Aorta (tissue), 5 donors: ENCODE data around the gene INPP4B. TPM values are rescaled to one million over a fixed set of nuclear protein-coding genes. Genes with fewer than 3 reads are reported as not detected.
A peak's percentile ranks its signal among the peaks of the same experiment; 100 is the strongest.

Experiments
- ATAC-seq: fragments of 200-7000 bp; cut with Tn5 transposase; one replicate; pipeline ENCODE4 v1.9.1; 2022; ENCODE audit warnings: moderate library complexity; ENCODE audit not compliant: low FRiP score
- DNase-seq, 2 donors: peaks; one replicate each; pipeline ENCODE4 v3.0.0-alpha.2; 2020
- H3K27ac ChIP-seq, 2 donors: one replicate each; pipeline ENCODE4 v1.5.1; 2013; ENCODE audit warnings: low read length in 2 of 2, mild to moderate bottlenecking in 2 of 2, moderate library complexity in 2 of 2, control low read depth in 1 of 2, inconsistent platforms in 1 of 2, low read depth in 1 of 2
- H3K27me3 ChIP-seq, 2 donors: one replicate each; pipeline ENCODE4 v1.6.1; 2013; ENCODE audit warnings: control low read depth in 1 of 2, low read length in 1 of 2, mild to moderate bottlenecking in 1 of 2, moderate library complexity in 1 of 2; ENCODE audit not compliant: insufficient read depth in 2 of 2, control insufficient read depth in 1 of 2
- H3K36me3 ChIP-seq, 2 donors: one replicate each; pipeline ENCODE4 v1.6.1; 2013; ENCODE audit warnings: control low read depth in 1 of 2, low read length in 1 of 2, mild to moderate bottlenecking in 1 of 2; ENCODE audit not compliant: insufficient read depth in 2 of 2, control insufficient read depth in 1 of 2
- H3K4me1 ChIP-seq, 2 donors: one replicate each; pipeline ENCODE4 v1.6.1; 2013; ENCODE audit warnings: low read length in 2 of 2, control low read depth in 1 of 2, mild to moderate bottlenecking in 1 of 2, moderate library complexity in 1 of 2; ENCODE audit not compliant: insufficient read depth in 2 of 2, control insufficient read depth in 1 of 2
- H3K4me3 ChIP-seq, 2 donors: one replicate each; pipeline ENCODE4 v1.5.1; 2013; ENCODE audit warnings: low read length in 2 of 2, control low read depth in 1 of 2, mild to moderate bottlenecking in 1 of 2
- H3K9me3 ChIP-seq: one replicate; pipeline ENCODE4 v1.6.1; 2013; ENCODE audit warnings: mild to moderate bottlenecking, low read length; ENCODE audit not compliant: control insufficient read depth
- WGBS, 2 donors: extraction: QIAGEN DNeasy Blood & Tissue Kit; methylation state at CpG; one replicate each; pipeline ENCODE4 v1.1.7; 2013; 5-methylcytosine and 5-hydroxymethylcytosine counted together
- intact Hi-C, 2 donors: fragments of 100-400 bp; cut with DNase I; formaldehyde crosslinking; loops; one replicate each; pipeline versions ENCODE4 v1.14.2 to v1.15.0; 2022
- polyA plus RNA-seq, 2 donors: library from polyadenylated mRNA; stranded (reverse); fragments of 200-250 nt; gene quantifications; one replicate each; pipeline ENCODE4 v1.2.3, GENCODE V29; 2013
- total RNA-seq, 2 donors: library from RNA; stranded (reverse); fragmentation: NEBNext Ultra II Directional; extraction: Animal tissue kit (Norgen Biotek cat#: 25700); gene quantifications; one replicate each; pipeline ENCODE4 v1.2.1, GENCODE V29; 2021
- donor health status: healthy with polysubstance abuse.
- donor health status: Bipolar disorder and iron deficiency.
- donor health status: DM: no; HTN: no; CAD: no.
- donor health status: DM: no; HTN: no; CAD: no.
- donor health status: DM: yes; HTN: yes; CAD: no.

The INPP4B gene
- total and polyA plus RNA-seq, 4 donors, result 3.3 to 36.8 (median 20.7) TPM

DNA sequence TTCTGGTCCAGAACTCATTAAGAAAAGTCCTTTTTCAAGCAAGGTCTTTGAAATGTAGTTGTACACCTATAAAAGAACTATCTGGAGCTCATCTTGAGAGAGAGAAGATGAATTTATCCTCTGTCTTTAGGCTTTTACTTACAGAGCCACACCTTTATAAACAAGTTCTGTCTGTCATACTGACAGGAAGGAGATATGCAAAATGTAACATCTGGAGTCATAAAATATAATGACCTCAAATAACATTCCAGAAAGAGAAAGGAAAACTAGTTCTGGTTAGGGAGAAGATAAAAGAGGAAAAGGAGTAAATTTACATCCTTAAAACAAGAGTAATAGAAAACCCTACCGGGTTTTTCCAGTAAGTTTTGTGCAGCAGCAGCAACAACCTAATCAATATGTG lies 1.3 kb downstream of the INPP4B start:
- H3K36me3 ChIP-seq, result no peaks in the 10 kb centered on the region
- no peaks in the 10 kb centered on the region for H3K9me3 ChIP-seq
- peak overlapping the region; percentile 9 to 84 for H3K4me3 ChIP-seq
- no peak for DNase-seq
- ATAC-seq, result no peak
- 62 to 77% methylated on average over 1 of the region's 1 CpG for WGBS, 2 donors
- H3K27me3 ChIP-seq, result no peaks in the 10 kb centered on the region
- no peak overlapping the region for H3K27ac ChIP-seq
- H3K4me1 ChIP-seq, result no peaks in the 10 kb centered on the region
- intact Hi-C loops, result loop anchor here (5.0 kb wide), 3 partner anchors 492 to 717 kb away; no protein-coding TSS in a partner anchor

GRCh38 chr4:142840516-142841123 lies 5.5 kb downstream of the INPP4B start:
- Histone ChIP-seq H3K27me3 (no peaks in the 10 kb centered on the region), H3K4me3 (no peak overlapping the region), H3K27ac (no peak overlapping the region), H3K4me1 (no peaks in the 10 kb centered on the region), H3K9me3 (no peaks in the 10 kb centered on the region), H3K36me3 (no peaks in the 10 kb centered on the region)
- DNase-seq (no peak), ATAC-seq (no peak)
- intact Hi-C loops, result loop anchor here in 1 of 2 donors (5.0 kb wide), 1 partner anchor 488 kb away; no protein-coding TSS in a partner anchor
- WGBS, 2 donors, result 76 to 82% methylated on average over 1 of the region's 1 CpG

DNA sequence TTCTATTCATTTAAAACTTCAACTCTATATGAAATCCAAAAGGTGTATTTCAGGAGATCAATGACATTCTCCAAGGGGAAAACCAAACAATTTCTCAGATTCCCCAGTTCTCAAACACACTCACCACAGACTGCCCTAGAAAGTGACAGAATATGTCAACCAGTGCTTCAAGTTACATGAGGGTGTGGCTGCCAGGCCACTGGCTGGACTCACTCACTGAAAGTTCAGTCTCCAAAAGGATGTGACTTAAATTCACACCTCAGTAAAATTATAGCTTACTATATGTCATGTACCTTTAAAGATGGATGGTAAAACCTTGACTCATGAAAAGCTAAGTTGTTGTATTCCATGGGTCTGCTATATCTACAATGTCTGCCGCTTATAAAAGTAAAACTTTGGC lies 7.3 kb downstream of the INPP4B start:
- DNase-seq (no peak), ATAC-seq (no peak)
- Histone ChIP-seq H3K27me3 (no peaks in the 10 kb centered on the region), H3K4me1 (no peaks in the 10 kb centered on the region), H3K36me3 (no peaks in the 10 kb centered on the region), H3K9me3 (no peaks in the 10 kb centered on the region), H3K4me3 (no peak overlapping the region), H3K27ac (no peak overlapping the region)
- intact Hi-C loops, result no loop called here
- 88 to 95% methylated on average over 1 of the region's 1 CpG for WGBS, 2 donors

GRCh38 chr4:142832022-142832421 lies 14.1 kb downstream of the INPP4B start:
- DNase-seq (no peak), ATAC-seq (no peak)
- H3K9me3 ChIP-seq, result no peaks in the 10 kb centered on the region
- intact Hi-C loops, result no loop called here
- H3K4me3 ChIP-seq, result no peak overlapping the region
- H3K27me3 ChIP-seq, result no peaks in the 10 kb centered on the region
- no peak overlapping the region for H3K27ac ChIP-seq
- 78 to 82% methylated on average over 5 of the region's 5 CpGs for WGBS, 2 donors
- H3K4me1 ChIP-seq, result no peaks in the 10 kb centered on the region
- no peaks in the 10 kb centered on the region for H3K36me3 ChIP-seq

GRCh38 chr4:142826503-142827241 lies 19.4 kb downstream of the INPP4B start:
- Histone ChIP-seq H3K4me1 (no peaks in the 10 kb centered on the region), H3K27ac (no peak overlapping the region), H3K4me3 (no peak overlapping the region), H3K27me3 (no peaks in the 10 kb centered on the region), H3K36me3 (no peaks in the 10 kb centered on the region), H3K9me3 (no peaks in the 10 kb centered on the region)
- 95 to 97% methylated on average over 4 of the region's 4 CpGs for WGBS, 2 donors
- no peak for ATAC-seq
- DNase-seq, result no peak
- intact Hi-C loops, result no loop called here

DNA sequence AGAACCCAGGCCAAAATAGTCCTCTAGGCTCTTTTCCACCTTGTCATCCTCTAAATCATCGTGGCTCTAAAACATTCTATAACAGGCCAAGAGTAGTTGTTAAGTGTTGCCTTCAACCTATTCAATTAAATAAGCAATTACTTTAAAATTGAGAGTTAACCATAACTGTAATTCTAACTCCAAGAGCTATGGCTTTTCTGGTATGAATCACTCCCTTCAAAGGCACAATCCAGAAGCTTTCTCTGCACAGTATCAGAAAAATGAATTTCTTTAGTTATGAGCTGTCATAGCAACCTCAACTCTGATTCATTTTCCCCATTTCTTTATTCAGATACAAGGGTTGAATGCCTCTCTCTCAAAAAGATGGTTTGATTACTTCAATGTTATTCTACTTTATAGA lies 21.7 kb downstream of the INPP4B start:
- WGBS, 2 donors, result 81 to 96% methylated on average over 1 of the region's 1 CpG
- intact Hi-C loops, result no loop called here
- no peaks in the 10 kb centered on the region for H3K9me3 ChIP-seq
- H3K27me3 ChIP-seq, result no peaks in the 10 kb centered on the region
- no peak overlapping the region for H3K4me3 ChIP-seq
- ATAC-seq (no peak), DNase-seq (no peak)
- no peak overlapping the region for H3K27ac ChIP-seq
- H3K4me1 ChIP-seq, result no peaks in the 10 kb centered on the region
- no peaks in the 10 kb centered on the region for H3K36me3 ChIP-seq

DNA sequence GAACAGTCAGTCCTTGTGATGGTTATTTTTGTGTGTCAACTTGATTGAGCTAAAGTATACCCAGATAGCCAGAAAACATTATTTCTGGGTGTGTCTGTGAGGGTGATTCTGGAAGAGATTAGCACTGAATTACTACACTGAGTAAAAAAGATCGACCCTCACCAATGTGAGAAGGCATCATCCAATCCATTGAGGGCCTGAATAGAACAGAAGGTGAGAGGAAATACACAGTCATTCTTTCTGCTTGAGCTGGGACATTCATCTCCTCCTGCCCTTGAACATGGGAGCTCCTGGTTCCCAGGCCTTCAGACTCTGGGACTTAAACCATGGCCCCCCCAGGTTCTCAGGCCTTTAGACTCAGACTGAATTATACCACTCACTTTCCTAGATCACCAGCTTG lies 22.3 kb downstream of the INPP4B start:
- ATAC-seq (no peak), DNase-seq (no peak)
- Histone ChIP-seq H3K27ac (no peak overlapping the region), H3K4me3 (no peak overlapping the region), H3K9me3 (no peaks in the 10 kb centered on the region), H3K36me3 (no peaks in the 10 kb centered on the region), H3K27me3 (no peaks in the 10 kb centered on the region), H3K4me1 (peaks cover 0 to 3% of the 10 kb centered on the region in 2 donors)
- WGBS, 2 donors, result 96 to 100% methylated on average over 1 of the region's 1 CpG
- intact Hi-C loops, result no loop called here

DNA sequence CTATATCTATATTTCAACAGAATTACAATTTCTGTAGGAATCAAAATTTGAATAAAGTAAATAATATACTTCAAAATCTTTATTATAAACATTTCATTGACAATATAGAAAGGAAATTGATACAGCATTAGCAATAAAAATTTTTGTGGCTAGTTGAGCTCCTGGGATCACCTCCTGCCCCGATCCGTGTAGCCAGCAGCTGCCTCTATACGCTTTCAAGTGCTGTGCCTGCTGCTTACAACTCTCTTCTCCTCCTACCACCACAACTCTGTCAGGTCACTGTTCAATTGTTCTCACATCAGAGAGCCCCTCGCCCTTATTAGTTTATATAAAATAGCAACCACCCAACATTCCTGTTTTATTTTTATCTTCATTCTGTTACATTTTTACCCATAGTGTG lies 27.6 kb downstream of the INPP4B start:
- H3K9me3 ChIP-seq, result no peaks in the 10 kb centered on the region
- no peak overlapping the region for H3K4me3 ChIP-seq
- ATAC-seq (no peak), DNase-seq (no peak)
- H3K4me1 ChIP-seq, result peaks cover 0 to 7% of the 10 kb centered on the region in 2 donors
- intact Hi-C loops, result loop anchor here in 1 of 2 donors (10.0 kb wide), 2 partner anchors 254 to 444 kb away; no protein-coding TSS in a partner anchor
- no peaks in the 10 kb centered on the region for H3K36me3 ChIP-seq
- WGBS, 2 donors, result 42 to 48% methylated on average over 4 of the region's 4 CpGs
- H3K27me3 ChIP-seq, result no peaks in the 10 kb centered on the region
- H3K27ac ChIP-seq, result no peak overlapping the region

GRCh38 chr4:142818031-142818430 lies 28.1 kb downstream of the INPP4B start:
- intact Hi-C loops, result loop anchor here in 1 of 2 donors (10.0 kb wide), 2 partner anchors 253 to 443 kb away; no protein-coding TSS in a partner anchor
- no peaks in the 10 kb centered on the region for H3K27me3 ChIP-seq
- peak overlapping the region; percentile 36 to 71 for H3K27ac ChIP-seq
- H3K9me3 ChIP-seq, result no peaks in the 10 kb centered on the region
- H3K36me3 ChIP-seq, result no peaks in the 10 kb centered on the region
- H3K4me3 ChIP-seq, result peak overlapping the region in 1 of 2 donors; percentile 41
- peaks cover 0 to 7% of the 10 kb centered on the region in 2 donors for H3K4me1 ChIP-seq
- no peak for DNase-seq
- no peak for ATAC-seq
- WGBS, 2 donors, result 0% methylated on average over 1 of the region's 1 CpG
